T1000 (cell line): ENCODE measurements around the gene MFSD11.
"Not testable (repeated sequence)": the region's sequence is repeated elsewhere in the genome, so short reads cannot be mapped to it uniquely, and the experiment has no call there.

Source experiments
- DNase-seq: peaks from one replicate; lab custom pipeline; 2025; ENCODE audit warnings: mixed read lengths; lab: John Stamatoyannopoulos, UW

The MFSD11 gene

GRCh38 chr17:76726776-76727718 lies 10.9 kb upstream of the MFSD11 start, which contains the start of gene METTL23:
Gene METTL23 (plus strand): TSS chr17:76726839. CDS start chr17:76729711, 2,872 bp downstream.
- peak; percentile 81 for DNase-seq

- DNase-seq: no peak
Measured at GRCh38 chr17:76727745-76728456, 10.0 kb upstream of the MFSD11 start.

GRCh38 chr17:76731800-76732733 lies 5.9 kb upstream of the MFSD11 start:
- DNase-seq: not testable (repeated sequence)

GRCh38 chr17:76732734-76733617 lies 4.9 kb upstream of the MFSD11 start:
- DNase-seq: no peak

- no peak for DNase-seq
Measured at GRCh38 chr17:76733618-76733957, 4.3 kb upstream of the MFSD11 start.

GRCh38 chr17:76734080-76734840 lies 3.7 kb upstream of the MFSD11 start:
- DNase-seq: no peak

GRCh38 chr17:76735006-76735405 lies 2.9 kb upstream of the MFSD11 start:
- DNase-seq: no peak

GRCh38 chr17:76735586-76736348 lies 2.2 kb upstream of the MFSD11 start:
- DNase-seq: no peak

- peak; percentile 52 for DNase-seq
Measured at GRCh38 chr17:76736349-76737081, 1.4 kb upstream of the MFSD11 start.

GRCh38 chr17:76737082-76737675 lies 740 bp upstream of the MFSD11 start, which contains the start of gene SRSF2:
Gene SRSF2 (minus strand): TSS chr17:76737331. CDS start chr17:76737160, 171 bp downstream.
- peak; percentile 99 for DNase-seq

GRCh38 chr17:76738468-76738850 lies 540 bp downstream of the MFSD11 start:
- DNase-seq: no peak

GRCh38 chr17:76739568-76740115 lies 1.7 kb downstream of the MFSD11 start:
- DNase-seq: not testable (repeated sequence)

- no peak for DNase-seq
Measured at GRCh38 chr17:76740329-76741118, 2.6 kb downstream of the MFSD11 start.

GRCh38 chr17:76742958-76743357 lies 5.0 kb downstream of the MFSD11 start:
- DNase-seq: no peak

- no peak for DNase-seq
Measured at GRCh38 chr17:76744747-76745146, 6.8 kb downstream of the MFSD11 start.

GRCh38 chr17:76745785-76746184 lies 7.9 kb downstream of the MFSD11 start:
- not testable (repeated sequence) for DNase-seq
